HUDEP-2 (cell line): ENCODE data around the gene ATG4B.
A peak's percentile ranks its signal among the peaks of the same experiment; 100 is the strongest.

Experiments used
- DNase-seq, 76 experiments: peaks; one replicate each; lab custom pipeline; 2025; ENCODE audit not compliant: unreplicated experiment in 76 of 76; lab: John Stamatoyannopoulos, UW

ATG4B gene

GRCh38 chr2:241637795-241638660 is 535 bp downstream of the ATG4B start:
- peak in 6 of 76 experiments; percentile 32 to 55 (median 38) for DNase-seq

DNA sequence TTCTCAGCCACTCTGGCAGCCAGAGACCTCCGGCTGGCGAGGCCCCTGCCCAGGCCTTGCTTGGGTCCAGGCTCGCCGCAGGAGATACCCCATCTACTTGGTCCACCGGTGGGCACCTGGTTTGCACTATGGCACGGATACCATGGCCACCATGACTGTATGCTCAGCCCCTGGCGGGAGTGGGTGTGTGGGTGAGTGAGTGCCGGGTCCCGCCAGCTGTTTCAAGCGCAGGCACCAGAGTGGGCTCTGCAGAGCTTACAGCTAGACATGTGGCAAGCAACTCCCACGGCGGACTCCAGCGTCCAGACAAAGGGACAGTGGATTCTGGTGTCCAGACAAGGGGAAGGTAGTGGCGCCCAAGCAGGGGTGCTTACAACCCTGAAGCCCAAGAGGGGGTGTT is 1.4 kb downstream of the ATG4B start:
- no peak for DNase-seq

DNA sequence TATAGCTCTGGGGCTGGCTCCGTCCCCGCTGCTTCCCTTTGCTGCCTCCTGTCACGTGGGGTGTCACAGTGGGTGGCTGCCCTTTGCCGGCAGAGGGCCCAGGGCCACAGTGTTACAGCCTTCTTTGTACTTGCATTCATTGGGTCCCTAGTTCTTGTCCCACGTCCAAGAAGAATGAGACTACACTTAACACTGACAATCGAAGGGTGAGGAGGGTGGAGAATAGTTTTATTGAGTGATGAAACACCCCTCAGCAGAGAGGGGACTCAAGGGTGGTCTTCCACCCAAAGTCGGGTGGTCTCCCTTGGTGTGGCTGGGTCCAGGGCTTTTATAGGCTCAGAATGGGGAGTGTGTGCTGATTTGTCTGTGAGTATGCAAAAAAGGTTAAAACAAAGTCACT is 1.9 kb downstream of the ATG4B start:
- DNase-seq: no peak

- DNase-seq: no peak
Observed at GRCh38 chr2:241640165-241640795, 2.8 kb downstream of the ATG4B start.

- peak in 4 of 76 experiments; percentile 5 to 7 (median 7) for DNase-seq
Observed at GRCh38 chr2:241641631-241642030, 4.1 kb downstream of the ATG4B start.

- no peak for DNase-seq
Observed at GRCh38 chr2:241645056-241645914, 7.8 kb downstream of the ATG4B start.

DNA sequence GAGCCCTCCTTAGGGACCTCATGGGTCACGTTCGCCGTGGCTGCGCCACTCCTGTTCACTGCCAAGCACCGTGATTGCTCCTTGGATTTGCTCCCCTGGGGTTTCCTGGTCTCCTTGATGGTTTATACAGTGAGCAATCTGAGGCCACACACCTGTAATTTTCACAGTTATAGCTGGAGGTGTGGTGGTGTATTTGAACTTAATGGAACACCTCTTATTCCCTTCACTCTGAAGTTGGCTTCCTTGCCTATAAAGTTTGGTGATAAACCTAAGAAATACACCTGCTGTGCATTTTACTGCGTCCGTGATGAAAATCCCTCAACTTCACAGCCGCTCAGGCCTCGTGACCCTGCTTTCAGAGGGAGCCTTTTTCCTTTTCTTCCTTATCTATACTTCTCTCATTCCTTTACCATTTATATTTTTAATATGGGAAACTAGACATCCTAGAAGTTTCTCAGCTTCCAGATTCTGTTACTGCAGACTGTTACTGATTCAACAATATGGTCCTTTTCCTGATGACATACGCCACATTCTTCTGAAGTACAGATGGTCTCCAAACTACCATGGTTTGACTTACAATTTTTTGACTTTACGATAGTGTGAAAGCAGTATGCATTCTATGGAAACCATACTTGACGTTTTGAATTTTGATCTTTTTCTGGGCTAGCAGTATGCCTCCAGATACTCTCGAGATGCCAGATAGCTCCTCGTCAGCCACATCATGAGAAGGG is 8.6 kb downstream of the ATG4B start:
- no peak for DNase-seq

DNA sequence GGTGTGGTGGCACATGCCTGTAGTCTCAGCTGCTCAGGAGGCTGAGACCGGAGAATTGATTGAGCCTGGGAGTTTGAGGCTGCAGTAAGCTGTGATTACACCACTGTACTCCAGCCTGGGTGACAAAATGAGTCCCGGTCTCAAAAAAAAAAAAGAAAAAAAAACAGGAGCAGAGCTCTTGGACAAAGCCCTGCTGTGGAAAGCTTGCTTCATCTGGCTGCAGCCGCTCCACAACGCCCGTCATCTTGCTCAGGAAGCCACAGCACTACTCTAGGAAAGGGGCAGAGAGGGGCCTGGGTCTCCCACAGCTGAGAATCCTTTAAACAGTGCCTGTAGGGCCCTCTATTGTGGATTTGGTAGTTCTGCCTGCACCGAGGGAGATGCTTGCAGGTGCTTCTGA is 11.0 kb downstream of the ATG4B start:
- DNase-seq: no peak

- DNase-seq: no peak
Observed at GRCh38 chr2:241649404-241649803, 11.9 kb downstream of the ATG4B start.

GRCh38 chr2:241649927-241650326 is 12.4 kb downstream of the ATG4B start:
- no peak for DNase-seq

DNA sequence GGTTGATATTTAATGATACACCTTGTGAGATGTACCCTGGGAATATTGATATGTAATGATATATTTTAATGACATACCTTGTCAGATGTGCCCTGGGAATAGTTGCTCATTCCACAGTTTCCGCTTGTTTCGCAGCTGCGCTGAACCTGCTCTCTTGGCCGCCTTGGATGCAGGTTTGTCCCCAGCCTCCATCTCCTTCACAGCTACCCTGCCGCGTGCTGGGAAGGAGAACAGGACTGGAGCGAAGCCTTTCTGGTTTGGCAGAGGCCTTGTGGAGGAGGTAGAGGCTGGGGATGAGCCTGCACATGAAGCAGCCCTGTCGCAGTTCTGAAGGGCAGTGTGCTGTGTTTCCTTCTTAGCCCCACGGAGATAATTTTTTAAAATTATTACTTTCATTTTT is 14.6 kb downstream of the ATG4B start:
- no peak for DNase-seq

DNA sequence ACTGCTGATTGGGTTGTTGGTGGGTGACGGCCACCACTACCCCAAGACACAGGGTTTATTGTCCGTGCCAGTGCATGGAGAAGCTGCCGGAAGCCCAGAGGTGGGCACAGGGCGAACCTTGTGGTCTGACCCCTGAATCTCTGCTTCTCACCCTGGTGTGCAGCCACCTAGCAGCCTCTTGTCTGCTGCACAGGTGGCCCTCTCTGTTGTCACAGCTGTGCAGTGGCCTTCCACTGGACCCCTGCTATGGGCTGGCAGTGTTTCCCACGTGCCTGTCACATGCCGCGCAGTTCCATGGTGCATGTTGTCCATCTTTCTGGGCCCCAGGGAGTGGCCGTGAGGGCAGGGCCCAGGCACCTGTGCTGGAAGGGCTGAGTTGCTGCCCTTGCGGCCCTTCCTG is 15.2 kb downstream of the ATG4B start:
- DNase-seq: no peak

- no peak for DNase-seq
Observed at GRCh38 chr2:241653210-241653750, 15.8 kb downstream of the ATG4B start.

DNA sequence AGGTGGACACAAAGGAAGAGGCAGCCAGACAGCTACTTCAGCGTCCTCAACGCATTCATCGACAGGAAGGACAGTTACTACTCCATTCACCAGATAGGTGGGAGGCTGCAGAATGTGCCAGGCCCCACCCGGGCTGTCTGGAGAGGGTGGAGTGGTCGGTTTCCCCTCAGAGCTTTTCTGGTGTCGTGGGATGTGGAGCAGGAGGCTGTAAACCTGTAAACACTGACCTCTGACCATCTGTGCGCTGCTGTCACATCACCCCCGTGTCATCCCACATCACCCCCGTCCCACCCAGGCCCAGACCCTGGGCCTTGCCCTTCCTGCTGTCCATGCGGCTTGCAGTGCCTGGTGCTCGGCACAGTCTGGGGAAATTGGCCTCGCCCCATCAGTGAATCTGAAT is 17.1 kb downstream of the ATG4B start:
- no peak for DNase-seq

GRCh38 chr2:241655516-241656189 is 18.2 kb downstream of the ATG4B start:
- DNase-seq: no peak

- DNase-seq: no peak
Observed at GRCh38 chr2:241656190-241656741, 18.8 kb downstream of the ATG4B start.

DNA sequence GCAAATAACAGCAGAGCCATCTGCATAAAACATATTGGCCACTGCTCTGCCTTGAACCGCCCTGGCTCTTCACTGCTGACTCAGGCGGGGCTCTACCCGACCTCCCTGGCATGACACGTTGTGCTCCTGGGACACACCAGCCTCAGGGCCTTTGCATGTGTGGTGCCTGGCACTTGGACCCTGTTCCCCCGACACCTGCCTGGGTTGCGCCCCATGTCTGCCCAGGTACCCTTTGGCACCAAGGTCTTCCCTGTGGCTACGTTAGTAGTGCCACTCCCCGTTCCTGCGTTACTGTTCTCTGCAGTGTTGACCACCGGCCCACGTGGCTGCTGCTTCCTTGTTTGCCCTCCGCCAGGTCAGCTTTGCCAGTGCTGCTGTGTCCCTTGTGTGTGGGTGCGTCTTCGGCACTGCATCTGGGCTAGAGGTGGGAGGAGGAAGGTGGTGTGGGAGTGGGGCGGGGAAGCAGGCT is 20.3 kb downstream of the ATG4B start:
- no peak for DNase-seq

GRCh38 chr2:241658296-241658695 is 20.8 kb downstream of the ATG4B start:
- no peak for DNase-seq

GRCh38 chr2:241659150-241659739 is 21.8 kb downstream of the ATG4B start:
- peak in 43 of 76 experiments; percentile 6 to 47 (median 22) for DNase-seq
